HEK293 (cell line): Measurements from ENCODE around the gene SPECC1.

Experiments
- CTCF ChIA-PET: fragments of 350-600 bp; formaldehyde crosslinking; extraction: SDS; loops from one replicate; lab custom pipeline; 2021; ENCODE audit warnings: antibody characterized with exemption; lab: Yijun Ruan, JAX
- POLR2A ChIA-PET: fragments of 300-600 bp; formaldehyde crosslinking; extraction: SDS; loops from one replicate; lab custom pipeline; 2020; ENCODE audit warnings: antibody characterized with exemption, inconsistent platforms; lab: Yijun Ruan, JAX
- H3K27ac ChIP-seq: fragments of 200-500 bp; sonication (Bioruptor generic); 2 replicates; pipeline ENCODE4 v1.5.1; 2014; ENCODE audit warnings: low read depth, low read length, control low read depth, inconsistent platforms; ENCODE audit errors: extremely low read depth
- H3K36me3 ChIP-seq, 2 experiments: fragments of 200-500 bp in 1 of 2; sonication (Bioruptor generic) in 1 of 2; 1 replicate in 1 of 2; 2 replicates in 1 of 2; pipeline ENCODE4 v1.5.1; 2014 to 2017; ENCODE audit warnings: inconsistent platforms in 2 of 2, low read length in 2 of 2; ENCODE audit not compliant: control insufficient read depth in 2 of 2, insufficient read depth in 1 of 2
- H3K4me1 ChIP-seq: fragments of 200-500 bp; sonication (Bioruptor generic); 2 replicates; pipeline ENCODE4 v1.5.1; 2014; ENCODE audit warnings: mild to moderate bottlenecking, low read length, inconsistent platforms; ENCODE audit not compliant: control insufficient read depth, insufficient read depth
- H3K4me3 ChIP-seq: 2 replicates; pipeline ENCODE4 v1.5.1; 2011; ENCODE audit warnings: low read depth, mild to moderate bottlenecking, control low read depth, low read length, moderate library complexity
- H3K9me3 ChIP-seq: fragments of 200-500 bp; sonication (Bioruptor generic); 2 replicates; pipeline ENCODE4 v1.5.1; 2014; ENCODE audit warnings: low read depth, low read length, inconsistent platforms; ENCODE audit not compliant: control insufficient read depth, insufficient read depth
- MZF1 ChIP-seq: fragments of 450-650 bp; formaldehyde crosslinking; IDR thresholded peaks from 2 replicates; pipeline ENCODE4 v1.5.1; 2017; ENCODE audit warnings: missing biosample characterization, missing genetic modification characterization, borderline replicate concordance
- WT1 ChIP-seq: fragments of 450-650 bp; formaldehyde crosslinking; IDR thresholded peaks from 2 replicates; pipeline ENCODE4 v1.5.1; 2016; ENCODE audit warnings: missing biosample characterization, missing genetic modification characterization
- ZNF10 ChIP-seq: fragments of 450-650 bp; formaldehyde crosslinking; IDR thresholded peaks from 2 replicates; pipeline ENCODE4 v1.5.1; 2017; ENCODE audit warnings: missing biosample characterization, missing genetic modification characterization
- ZNF169 ChIP-seq: fragments of 450-650 bp; formaldehyde crosslinking; IDR thresholded peaks from 2 replicates; pipeline ENCODE4 v1.5.1; 2016; ENCODE audit warnings: missing biosample characterization, missing genetic modification characterization
- ZNF529 ChIP-seq: fragments of 450-650 bp; formaldehyde crosslinking; IDR thresholded peaks from 2 replicates; pipeline ENCODE4 v1.5.1; 2017; ENCODE audit warnings: missing genetic modification characterization, missing biosample characterization; ENCODE audit not compliant: insufficient replicate concordance
- ZNF707 ChIP-seq: fragments of 450-650 bp; formaldehyde crosslinking; IDR thresholded peaks from 2 replicates; pipeline ENCODE4 v1.5.1; 2016; ENCODE audit warnings: missing biosample characterization, missing genetic modification characterization
- TF ChIP-seq, protein P1 (sequence below): fragments of 450-650 bp; formaldehyde crosslinking; IDR thresholded peaks from 2 replicates; pipeline ENCODE4 v1.5.1; 2016; ENCODE audit warnings: missing biosample characterization, missing genetic modification characterization
- TF ChIP-seq, protein P2 (sequence below): fragments of 450-650 bp; formaldehyde crosslinking; IDR thresholded peaks from 2 replicates; pipeline ENCODE4 v1.5.1; 2016; ENCODE audit warnings: missing biosample characterization, missing genetic modification characterization
- TF ChIP-seq, protein P3 (sequence below): fragments of 450-650 bp; formaldehyde crosslinking; IDR thresholded peaks from 2 replicates; pipeline ENCODE4; 2016; ENCODE audit warnings: missing biosample characterization, missing genetic modification characterization
- TF ChIP-seq, protein P4 (sequence below): fragments of 450-650 bp; formaldehyde crosslinking; IDR thresholded peaks from 2 replicates; pipeline ENCODE4 v1.5.1; 2016; ENCODE audit warnings: missing biosample characterization, missing genetic modification characterization, low read depth
- TF ChIP-seq, protein P5 (sequence below): fragments of 450-650 bp; formaldehyde crosslinking; IDR thresholded peaks from 2 replicates; pipeline ENCODE4 v1.5.1; 2017; ENCODE audit warnings: missing biosample characterization, missing genetic modification characterization

The SPECC1 gene

DNA sequence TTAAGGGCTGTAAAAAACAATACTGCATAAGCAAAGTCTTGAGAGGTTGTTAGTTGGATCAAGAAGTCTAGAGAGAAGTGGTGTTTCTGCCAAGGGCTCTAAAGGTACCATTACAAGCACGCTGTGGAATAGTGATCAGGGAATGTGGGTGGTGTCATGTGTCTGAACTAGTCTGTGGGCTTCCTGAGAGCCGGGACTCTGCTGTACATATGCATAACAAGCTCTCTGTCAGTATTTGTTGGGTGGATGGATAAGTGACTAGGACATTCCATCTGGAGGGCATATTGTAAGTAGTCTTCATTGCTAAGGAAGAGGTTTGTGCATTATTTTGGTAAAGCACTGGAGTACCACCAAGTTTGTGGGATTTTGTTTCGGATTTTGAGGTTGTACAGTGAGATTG is 248.6 kb downstream of the SPECC1 start (continued):
- TF ChIP-seq, protein P1, sequence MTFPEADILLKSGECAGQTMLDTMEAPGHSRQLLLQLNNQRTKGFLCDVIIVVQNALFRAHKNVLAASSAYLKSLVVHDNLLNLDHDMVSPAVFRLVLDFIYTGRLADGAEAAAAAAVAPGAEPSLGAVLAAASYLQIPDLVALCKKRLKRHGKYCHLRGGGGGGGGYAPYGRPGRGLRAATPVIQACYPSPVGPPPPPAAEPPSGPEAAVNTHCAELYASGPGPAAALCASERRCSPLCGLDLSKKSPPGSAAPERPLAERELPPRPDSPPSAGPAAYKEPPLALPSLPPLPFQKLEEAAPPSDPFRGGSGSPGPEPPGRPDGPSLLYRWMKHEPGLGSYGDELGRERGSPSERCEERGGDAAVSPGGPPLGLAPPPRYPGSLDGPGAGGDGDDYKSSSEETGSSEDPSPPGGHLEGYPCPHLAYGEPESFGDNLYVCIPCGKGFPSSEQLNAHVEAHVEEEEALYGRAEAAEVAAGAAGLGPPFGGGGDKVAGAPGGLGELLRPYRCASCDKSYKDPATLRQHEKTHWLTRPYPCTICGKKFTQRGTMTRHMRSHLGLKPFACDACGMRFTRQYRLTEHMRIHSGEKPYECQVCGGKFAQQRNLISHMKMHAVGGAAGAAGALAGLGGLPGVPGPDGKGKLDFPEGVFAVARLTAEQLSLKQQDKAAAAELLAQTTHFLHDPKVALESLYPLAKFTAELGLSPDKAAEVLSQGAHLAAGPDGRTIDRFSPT, result no peak
- TF ChIP-seq, protein P2, sequence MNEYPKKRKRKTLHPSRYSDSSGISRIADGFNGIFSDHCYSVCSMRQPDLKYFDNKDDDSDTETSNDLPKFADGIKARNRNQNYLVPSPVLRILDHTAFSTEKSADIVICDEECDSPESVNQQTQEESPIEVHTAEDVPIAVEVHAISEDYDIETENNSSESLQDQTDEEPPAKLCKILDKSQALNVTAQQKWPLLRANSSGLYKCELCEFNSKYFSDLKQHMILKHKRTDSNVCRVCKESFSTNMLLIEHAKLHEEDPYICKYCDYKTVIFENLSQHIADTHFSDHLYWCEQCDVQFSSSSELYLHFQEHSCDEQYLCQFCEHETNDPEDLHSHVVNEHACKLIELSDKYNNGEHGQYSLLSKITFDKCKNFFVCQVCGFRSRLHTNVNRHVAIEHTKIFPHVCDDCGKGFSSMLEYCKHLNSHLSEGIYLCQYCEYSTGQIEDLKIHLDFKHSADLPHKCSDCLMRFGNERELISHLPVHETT, result no peak
- no peak for TF ChIP-seq ZNF707
- TF ChIP-seq, protein P3, sequence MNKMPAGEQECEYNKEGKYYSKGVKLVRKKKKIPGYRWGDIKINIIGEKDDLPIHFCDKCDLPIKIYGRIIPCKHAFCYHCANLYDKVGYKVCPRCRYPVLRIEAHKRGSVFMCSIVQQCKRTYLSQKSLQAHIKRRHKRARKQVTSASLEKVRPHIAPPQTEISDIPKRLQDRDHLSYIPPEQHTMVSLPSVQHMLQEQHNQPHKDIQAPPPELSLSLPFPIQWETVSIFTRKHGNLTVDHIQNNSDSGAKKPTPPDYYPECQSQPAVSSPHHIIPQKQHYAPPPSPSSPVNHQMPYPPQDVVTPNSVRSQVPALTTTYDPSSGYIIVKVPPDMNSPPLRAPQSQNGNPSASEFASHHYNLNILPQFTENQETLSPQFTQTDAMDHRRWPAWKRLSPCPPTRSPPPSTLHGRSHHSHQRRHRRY (tag by site-specific recombination), result no peak

DNA sequence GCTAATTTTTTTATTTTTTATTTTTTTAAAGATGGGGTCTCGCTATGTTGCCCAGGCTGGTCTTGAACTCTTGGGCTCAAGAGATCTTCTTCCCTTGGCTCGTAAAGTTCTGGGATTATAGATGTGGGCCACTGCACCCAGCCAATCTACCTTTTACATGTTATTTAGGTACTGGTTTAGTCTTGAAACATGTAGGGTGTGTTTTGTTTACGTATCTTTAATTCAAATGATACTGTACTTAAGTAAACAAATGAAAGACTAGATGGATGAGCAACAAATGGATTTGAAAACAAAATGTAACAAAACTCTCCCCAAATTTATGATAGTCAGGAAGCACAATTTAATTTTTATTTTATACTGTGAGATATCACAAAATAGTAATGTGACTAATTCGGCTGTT is 250.5 kb downstream of the SPECC1 start:
- ChIA-PET CTCF (interaction anchor here (0.5 kb wide), 1 partner anchor 11 kb away, joined by 3 read pairs; no protein-coding TSS in a partner anchor), POLR2A (no interaction called here)
- no peaks in the 10 kb centered on the region for H3K9me3 ChIP-seq
- TF ChIP-seq, protein P4, sequence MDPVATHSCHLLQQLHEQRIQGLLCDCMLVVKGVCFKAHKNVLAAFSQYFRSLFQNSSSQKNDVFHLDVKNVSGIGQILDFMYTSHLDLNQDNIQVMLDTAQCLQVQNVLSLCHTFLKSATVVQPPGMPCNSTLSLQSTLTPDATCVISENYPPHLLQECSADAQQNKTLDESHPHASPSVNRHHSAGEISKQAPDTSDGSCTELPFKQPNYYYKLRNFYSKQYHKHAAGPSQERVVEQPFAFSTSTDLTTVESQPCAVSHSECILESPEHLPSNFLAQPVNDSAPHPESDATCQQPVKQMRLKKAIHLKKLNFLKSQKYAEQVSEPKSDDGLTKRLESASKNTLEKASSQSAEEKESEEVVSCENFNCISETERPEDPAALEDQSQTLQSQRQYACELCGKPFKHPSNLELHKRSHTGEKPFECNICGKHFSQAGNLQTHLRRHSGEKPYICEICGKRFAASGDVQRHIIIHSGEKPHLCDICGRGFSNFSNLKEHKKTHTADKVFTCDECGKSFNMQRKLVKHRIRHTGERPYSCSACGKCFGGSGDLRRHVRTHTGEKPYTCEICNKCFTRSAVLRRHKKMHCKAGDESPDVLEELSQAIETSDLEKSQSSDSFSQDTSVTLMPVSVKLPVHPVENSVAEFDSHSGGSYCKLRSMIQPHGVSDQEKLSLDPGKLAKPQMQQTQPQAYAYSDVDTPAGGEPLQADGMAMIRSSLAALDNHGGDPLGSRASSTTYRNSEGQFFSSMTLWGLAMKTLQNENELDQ (tag by site-specific recombination), result no peak
- TF ChIP-seq MZF1 (tag by site-specific recombination) (no peak), WT1 (tag by site-specific recombination) (no peak), ZNF529 (tag by site-specific recombination) (no peak), ZNF169 (no peak)
- H3K27ac ChIP-seq, result no peak overlapping the region
- peaks cover 22 to 29% of the 10 kb centered on the region in 2 experiments for H3K36me3 ChIP-seq
- no peak overlapping the region for H3K4me3 ChIP-seq
- H3K4me1 ChIP-seq, result no peaks in the 10 kb centered on the region

DNA sequence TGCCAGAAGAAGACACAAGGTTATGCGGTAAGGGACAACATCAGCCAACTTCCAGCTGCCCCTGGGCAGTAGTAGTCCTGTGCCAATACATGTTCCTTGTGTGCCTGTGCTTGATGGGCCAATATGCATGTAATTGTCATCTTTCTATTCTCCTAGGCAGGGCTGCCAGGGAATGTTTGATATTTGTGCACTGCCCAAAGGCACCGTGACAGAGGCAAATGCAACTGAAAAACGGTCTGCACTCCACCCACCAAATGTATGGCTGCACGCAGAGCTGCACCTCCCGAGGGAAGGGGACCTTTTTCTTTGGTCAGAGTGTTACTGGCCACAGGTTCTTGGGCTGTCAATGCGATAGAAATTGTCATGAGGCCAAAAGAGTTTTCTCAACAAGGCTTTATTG is 251.1 kb downstream of the SPECC1 start:
- Histone ChIP-seq H3K27ac (no peak overlapping the region), H3K4me1 (no peaks in the 10 kb centered on the region), H3K9me3 (no peaks in the 10 kb centered on the region), H3K36me3 (peaks cover 22 to 29% of the 10 kb centered on the region in 2 experiments), H3K4me3 (no peak overlapping the region)
- POLR2A ChIA-PET, result no interaction called here
- TF ChIP-seq, protein P5, sequence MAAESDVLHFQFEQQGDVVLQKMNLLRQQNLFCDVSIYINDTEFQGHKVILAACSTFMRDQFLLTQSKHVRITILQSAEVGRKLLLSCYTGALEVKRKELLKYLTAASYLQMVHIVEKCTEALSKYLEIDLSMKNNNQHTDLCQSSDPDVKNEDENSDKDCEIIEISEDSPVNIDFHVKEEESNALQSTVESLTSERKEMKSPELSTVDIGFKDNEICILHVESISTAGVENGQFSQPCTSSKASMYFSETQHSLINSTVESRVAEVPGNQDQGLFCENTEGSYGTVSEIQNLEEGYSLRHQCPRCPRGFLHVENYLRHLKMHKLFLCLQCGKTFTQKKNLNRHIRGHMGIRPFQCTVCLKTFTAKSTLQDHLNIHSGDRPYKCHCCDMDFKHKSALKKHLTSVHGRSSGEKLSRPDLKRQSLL, result no peak
- TF ChIP-seq ZNF10, result no peak
- CTCF ChIA-PET, result interaction anchor here (0.5 kb wide), 1 partner anchor 11 kb away, joined by 3 read pairs; no protein-coding TSS in a partner anchor
